Measurements from ENCODE around the gene SLC35A4. TPM values are rescaled to one million over a fixed set of nuclear protein-coding genes. Genes with fewer than 3 reads are reported as not detected.

The SLC35A4 gene
- total and polyA plus RNA-seq, 4 donors: 17.5 to 37.0 (median 26.6) TPM

DNA sequence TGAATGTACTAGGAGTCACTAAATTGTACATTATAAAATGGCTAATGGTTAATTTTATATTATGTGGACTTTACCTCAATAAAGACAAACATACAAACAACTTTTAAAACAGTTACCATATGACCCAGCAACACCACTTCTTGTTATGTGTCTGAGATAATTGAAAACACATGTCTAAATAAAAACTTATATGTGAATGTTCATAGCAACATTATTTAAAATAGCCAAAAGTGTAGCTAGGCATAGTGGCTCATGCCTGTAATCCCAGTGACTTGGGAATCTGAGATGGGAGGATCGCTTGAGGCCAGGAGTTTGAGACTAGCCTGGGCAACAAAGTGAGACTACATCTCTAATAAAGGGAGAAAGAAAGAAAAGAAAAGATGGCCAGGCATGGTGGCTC lies 22.9 kb downstream of the SLC35A4 start:
- DNase-seq (ENCODE audit: low spot score): no peak
- Histone ChIP-seq H3K9me3 (ENCODE audit: control insufficient read depth in 4 of 4, low read length in 3 of 4) (no peaks in the 10 kb centered on the region), H3K4me3 (ENCODE audit: low read depth in 1 of 3, low read length in 3 of 3) (no peak overlapping the region), H3K27ac (ENCODE audit: low read depth in 1 of 2, low read length in 2 of 2) (no peak overlapping the region), H3K27me3 (ENCODE audit: control insufficient read depth in 4 of 4, insufficient read depth in 4 of 4, low read length in 3 of 4) (no peaks in the 10 kb centered on the region), H3K9ac (ENCODE audit: low read depth in 1 of 2, low read length in 2 of 2) (no peak overlapping the region), H3K4me1 (ENCODE audit: control insufficient read depth in 4 of 4, insufficient read depth in 4 of 4, low read length in 3 of 4) (no peaks in the 10 kb centered on the region), H3K36me3 (ENCODE audit: control insufficient read depth in 4 of 4, insufficient read depth in 3 of 4, low read depth in 1 of 4, low read length in 3 of 4) (no peaks in the 10 kb centered on the region)
- TF ChIP-seq, protein P1, sequence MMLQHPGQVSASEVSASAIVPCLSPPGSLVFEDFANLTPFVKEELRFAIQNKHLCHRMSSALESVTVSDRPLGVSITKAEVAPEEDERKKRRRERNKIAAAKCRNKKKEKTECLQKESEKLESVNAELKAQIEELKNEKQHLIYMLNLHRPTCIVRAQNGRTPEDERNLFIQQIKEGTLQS (IDR thresholded peaks at IDR 0.05): no peak
- no peak for TF ChIP-seq EGR1 (IDR thresholded peaks at IDR 0.05; ENCODE audit: low read depth in 2 of 2)
- TF ChIP-seq, protein P2, sequence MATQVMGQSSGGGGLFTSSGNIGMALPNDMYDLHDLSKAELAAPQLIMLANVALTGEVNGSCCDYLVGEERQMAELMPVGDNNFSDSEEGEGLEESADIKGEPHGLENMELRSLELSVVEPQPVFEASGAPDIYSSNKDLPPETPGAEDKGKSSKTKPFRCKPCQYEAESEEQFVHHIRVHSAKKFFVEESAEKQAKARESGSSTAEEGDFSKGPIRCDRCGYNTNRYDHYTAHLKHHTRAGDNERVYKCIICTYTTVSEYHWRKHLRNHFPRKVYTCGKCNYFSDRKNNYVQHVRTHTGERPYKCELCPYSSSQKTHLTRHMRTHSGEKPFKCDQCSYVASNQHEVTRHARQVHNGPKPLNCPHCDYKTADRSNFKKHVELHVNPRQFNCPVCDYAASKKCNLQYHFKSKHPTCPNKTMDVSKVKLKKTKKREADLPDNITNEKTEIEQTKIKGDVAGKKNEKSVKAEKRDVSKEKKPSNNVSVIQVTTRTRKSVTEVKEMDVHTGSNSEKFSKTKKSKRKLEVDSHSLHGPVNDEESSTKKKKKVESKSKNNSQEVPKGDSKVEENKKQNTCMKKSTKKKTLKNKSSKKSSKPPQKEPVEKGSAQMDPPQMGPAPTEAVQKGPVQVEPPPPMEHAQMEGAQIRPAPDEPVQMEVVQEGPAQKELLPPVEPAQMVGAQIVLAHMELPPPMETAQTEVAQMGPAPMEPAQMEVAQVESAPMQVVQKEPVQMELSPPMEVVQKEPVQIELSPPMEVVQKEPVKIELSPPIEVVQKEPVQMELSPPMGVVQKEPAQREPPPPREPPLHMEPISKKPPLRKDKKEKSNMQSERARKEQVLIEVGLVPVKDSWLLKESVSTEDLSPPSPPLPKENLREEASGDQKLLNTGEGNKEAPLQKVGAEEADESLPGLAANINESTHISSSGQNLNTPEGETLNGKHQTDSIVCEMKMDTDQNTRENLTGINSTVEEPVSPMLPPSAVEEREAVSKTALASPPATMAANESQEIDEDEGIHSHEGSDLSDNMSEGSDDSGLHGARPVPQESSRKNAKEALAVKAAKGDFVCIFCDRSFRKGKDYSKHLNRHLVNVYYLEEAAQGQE (IDR thresholded peaks at IDR 0.05): no peak
- TF ChIP-seq FOXA1 (IDR thresholded peaks at IDR 0.05): no peak
- TF ChIP-seq HNF4A (conservative IDR thresholded peaks at IDR 0.05): no peak
- TF ChIP-seq TAF1 (conservative IDR thresholded peaks at IDR 0.05): no peak
- no peak for TF ChIP-seq NR2F2 (IDR thresholded peaks at IDR 0.05)
- no peak for TF ChIP-seq RXRA (IDR thresholded peaks at IDR 0.05)
- no peak for TF ChIP-seq YY1 (IDR thresholded peaks at IDR 0.05)
- no peak for TF ChIP-seq JUND (IDR thresholded peaks at IDR 0.05)
- TF ChIP-seq, protein P3, sequence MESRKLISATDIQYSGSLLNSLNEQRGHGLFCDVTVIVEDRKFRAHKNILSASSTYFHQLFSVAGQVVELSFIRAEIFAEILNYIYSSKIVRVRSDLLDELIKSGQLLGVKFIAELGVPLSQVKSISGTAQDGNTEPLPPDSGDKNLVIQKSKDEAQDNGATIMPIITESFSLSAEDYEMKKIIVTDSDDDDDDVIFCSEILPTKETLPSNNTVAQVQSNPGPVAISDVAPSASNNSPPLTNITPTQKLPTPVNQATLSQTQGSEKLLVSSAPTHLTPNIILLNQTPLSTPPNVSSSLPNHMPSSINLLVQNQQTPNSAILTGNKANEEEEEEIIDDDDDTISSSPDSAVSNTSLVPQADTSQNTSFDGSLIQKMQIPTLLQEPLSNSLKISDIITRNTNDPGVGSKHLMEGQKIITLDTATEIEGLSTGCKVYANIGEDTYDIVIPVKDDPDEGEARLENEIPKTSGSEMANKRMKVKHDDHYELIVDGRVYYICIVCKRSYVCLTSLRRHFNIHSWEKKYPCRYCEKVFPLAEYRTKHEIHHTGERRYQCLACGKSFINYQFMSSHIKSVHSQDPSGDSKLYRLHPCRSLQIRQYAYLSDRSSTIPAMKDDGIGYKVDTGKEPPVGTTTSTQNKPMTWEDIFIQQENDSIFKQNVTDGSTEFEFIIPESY (IDR thresholded peaks at IDR 0.05): no peak
- TF ChIP-seq FOXA2 (IDR thresholded peaks at IDR 0.05): no peak
- TF ChIP-seq HNF4G (IDR thresholded peaks at IDR 0.05): no peak
- TF ChIP-seq RAD21 (IDR thresholded peaks at IDR 0.05): no peak
- TF ChIP-seq, protein P4, sequence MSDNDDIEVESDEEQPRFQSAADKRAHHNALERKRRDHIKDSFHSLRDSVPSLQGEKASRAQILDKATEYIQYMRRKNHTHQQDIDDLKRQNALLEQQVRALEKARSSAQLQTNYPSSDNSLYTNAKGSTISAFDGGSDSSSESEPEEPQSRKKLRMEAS (IDR thresholded peaks at IDR 0.05): no peak
- TF ChIP-seq GABPA (IDR thresholded peaks at IDR 0.05 in 1 of 2, conservative IDR thresholded peaks at IDR 0.05 in 1 of 2): no peak
- no peak for TF ChIP-seq CTCF (IDR thresholded peaks at IDR 0.05; ENCODE audit: low read depth, low read length, missing input control)
- 98% methylated on average over 1 of the region's 1 CpG for WGBS
